ENCODE data around the gene SLC9A3.

DNA sequence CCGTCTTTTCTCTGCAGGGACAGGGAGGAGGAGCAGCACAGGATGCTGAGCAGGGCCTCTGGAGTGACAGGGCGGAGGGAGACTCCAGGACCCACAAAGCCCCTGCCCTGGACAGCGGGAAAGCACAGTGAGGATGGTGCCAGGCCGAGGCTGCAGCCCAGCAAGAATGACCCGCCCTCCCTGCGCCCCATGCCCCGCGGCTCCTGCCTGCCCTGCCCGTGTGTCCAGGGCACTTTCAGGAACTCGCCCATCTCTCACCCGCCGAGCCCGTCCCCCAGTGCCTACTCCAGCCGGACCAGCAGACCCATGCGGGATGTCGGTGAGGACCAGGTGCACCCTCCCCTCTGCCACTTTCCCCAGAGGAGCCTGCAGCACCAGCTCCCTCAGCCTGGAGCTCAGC, 90.4 kb downstream of the SLC9A3 start:
- TF ChIP-seq, protein P1, sequence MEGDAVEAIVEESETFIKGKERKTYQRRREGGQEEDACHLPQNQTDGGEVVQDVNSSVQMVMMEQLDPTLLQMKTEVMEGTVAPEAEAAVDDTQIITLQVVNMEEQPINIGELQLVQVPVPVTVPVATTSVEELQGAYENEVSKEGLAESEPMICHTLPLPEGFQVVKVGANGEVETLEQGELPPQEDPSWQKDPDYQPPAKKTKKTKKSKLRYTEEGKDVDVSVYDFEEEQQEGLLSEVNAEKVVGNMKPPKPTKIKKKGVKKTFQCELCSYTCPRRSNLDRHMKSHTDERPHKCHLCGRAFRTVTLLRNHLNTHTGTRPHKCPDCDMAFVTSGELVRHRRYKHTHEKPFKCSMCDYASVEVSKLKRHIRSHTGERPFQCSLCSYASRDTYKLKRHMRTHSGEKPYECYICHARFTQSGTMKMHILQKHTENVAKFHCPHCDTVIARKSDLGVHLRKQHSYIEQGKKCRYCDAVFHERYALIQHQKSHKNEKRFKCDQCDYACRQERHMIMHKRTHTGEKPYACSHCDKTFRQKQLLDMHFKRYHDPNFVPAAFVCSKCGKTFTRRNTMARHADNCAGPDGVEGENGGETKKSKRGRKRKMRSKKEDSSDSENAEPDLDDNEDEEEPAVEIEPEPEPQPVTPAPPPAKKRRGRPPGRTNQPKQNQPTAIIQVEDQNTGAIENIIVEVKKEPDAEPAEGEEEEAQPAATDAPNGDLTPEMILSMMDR (IDR thresholded peaks at IDR 0.05): no peak
- no peak for TF ChIP-seq POLR2A (IDR thresholded peaks at IDR 0.05)

All from esophagus squamous epithelium (tissue), 4 donors.